ENCODE results near the gene UVSSA. TPM values are rescaled to one million over a fixed set of nuclear protein-coding genes. Genes with fewer than 3 reads are reported as not detected.

UVSSA gene
- total and polyA plus RNA-seq, 2 experiments from 2014 or later = 2.9 to 4.1 TPM

GRCh38 chr4:1381944-1382541 lies 35.0 kb downstream of the UVSSA start:
- DNase-seq = no peak
- H2AFZ ChIP-seq = no peak overlapping the region
- H3K27me3 ChIP-seq (replicated peaks; ENCODE audit: insufficient read depth) = no peaks in the 10 kb centered on the region
- no peaks in the 10 kb centered on the region for H3K9me3 ChIP-seq (ENCODE audit: low read depth)
- H3K4me3 ChIP-seq = no peak overlapping the region
- no peaks in the 10 kb centered on the region for H4K20me1 ChIP-seq (ENCODE audit: insufficient read depth)
- H3K36me3 ChIP-seq (ENCODE audit: low read depth) = no peaks in the 10 kb centered on the region
- no peak overlapping the region for H3K9ac ChIP-seq
- no peak overlapping the region for H3K4me2 ChIP-seq (ENCODE audit: unreplicated experiment)
- no peaks in the 10 kb centered on the region for H3K4me1 ChIP-seq (ENCODE audit: insufficient read depth)
- no peaks in the 10 kb centered on the region for H3K79me2 ChIP-seq (ENCODE audit: insufficient read depth)
- TF ChIP-seq EZH2phosphoT487 (IDR thresholded peaks at IDR 0.05; ENCODE audit: insufficient read depth, low read depth) = no peak
- in situ Hi-C loops (cut with MboI) = no loop called here
- 96% methylated on average over 24 of the region's 24 CpGs for WGBS, 2 experiments (ENCODE audit: low coverage in 1 of 2, low lambda C conversion rate in 2 of 2, missing lambda C conversion rate in 2 of 2)
- H3F3A ChIP-seq (ENCODE audit: insufficient read depth) = no peaks in the 10 kb centered on the region
- H3K27ac ChIP-seq = no peak overlapping the region
- no peaks in the 10 kb centered on the region for H3K9me2 ChIP-seq (ENCODE audit: insufficient read depth)

- Histone ChIP-seq H3K4me3 (no peak overlapping the region), H4K20me1 (ENCODE audit: insufficient read depth) (no peaks in the 10 kb centered on the region), H2AFZ (no peak overlapping the region), H3K9me3 (ENCODE audit: low read depth) (no peaks in the 10 kb centered on the region), H3K9me2 (ENCODE audit: insufficient read depth) (no peaks in the 10 kb centered on the region), H3K27ac (no peak overlapping the region), H3K4me2 (ENCODE audit: unreplicated experiment) (no peak overlapping the region), H3K79me2 (ENCODE audit: insufficient read depth) (no peaks in the 10 kb centered on the region), H3K36me3 (ENCODE audit: low read depth) (no peaks in the 10 kb centered on the region), H3K9ac (no peak overlapping the region), H3F3A (ENCODE audit: insufficient read depth) (no peaks in the 10 kb centered on the region), H3K4me1 (ENCODE audit: insufficient read depth) (no peaks in the 10 kb centered on the region), H3K27me3 (replicated peaks; ENCODE audit: insufficient read depth) (no peaks in the 10 kb centered on the region)
- in situ Hi-C loops (cut with MboI) = no loop called here
- DNase-seq = no peak
- 86 to 90% methylated on average over 27 of the region's 27 CpGs for WGBS, 2 experiments (ENCODE audit: low coverage in 1 of 2, low lambda C conversion rate in 2 of 2, missing lambda C conversion rate in 2 of 2)
- TF ChIP-seq EZH2 (IDR thresholded peaks at IDR 0.05; ENCODE audit: insufficient read depth, poor library complexity, severe bottlenecking) (no peak), EZH2phosphoT487 (IDR thresholded peaks at IDR 0.05; ENCODE audit: insufficient read depth, low read depth) (no peak)
Measured at GRCh38 chr4:1382776-1383727, 36.0 kb downstream of the UVSSA start.

- Histone ChIP-seq H3K4me1 (ENCODE audit: insufficient read depth) (no peaks in the 10 kb centered on the region), H3F3A (ENCODE audit: insufficient read depth) (no peaks in the 10 kb centered on the region), H3K9me2 (ENCODE audit: insufficient read depth) (no peaks in the 10 kb centered on the region), H3K27ac (no peak overlapping the region), H3K9ac (no peak overlapping the region), H2AFZ (no peak overlapping the region), H3K27me3 (replicated peaks; ENCODE audit: insufficient read depth) (no peaks in the 10 kb centered on the region), H3K4me3 (no peak overlapping the region), H3K36me3 (ENCODE audit: low read depth) (0 out of 2 replicates have a peak, but pooled peaks cover 7% of the 10 kb centered on the region), H4K20me1 (ENCODE audit: insufficient read depth) (no peaks in the 10 kb centered on the region), H3K4me2 (ENCODE audit: unreplicated experiment) (no peak overlapping the region), H3K9me3 (ENCODE audit: low read depth) (no peaks in the 10 kb centered on the region), H3K79me2 (ENCODE audit: insufficient read depth) (no peaks in the 10 kb centered on the region)
- TF ChIP-seq EZH2phosphoT487 (IDR thresholded peaks at IDR 0.05; ENCODE audit: insufficient read depth, low read depth) (no peak), EZH2 (IDR thresholded peaks at IDR 0.05; ENCODE audit: insufficient read depth, poor library complexity, severe bottlenecking) (no peak)
- DNase-seq = no peak
- 96% methylated on average over 33 to 34 of the region's 34 CpGs for WGBS, 2 experiments (ENCODE audit: low coverage in 1 of 2, low lambda C conversion rate in 2 of 2, missing lambda C conversion rate in 2 of 2)
- in situ Hi-C loops (cut with MboI) = no loop called here
Measured at GRCh38 chr4:1383728-1384591, 37.0 kb downstream of the UVSSA start.

GRCh38 chr4:1384675-1385372 lies 37.8 kb downstream of the UVSSA start:
- 94 to 95% methylated on average over 15 to 16 of the region's 16 CpGs for WGBS, 2 experiments (ENCODE audit: low coverage in 1 of 2, low lambda C conversion rate in 2 of 2, missing lambda C conversion rate in 2 of 2)
- Histone ChIP-seq H3K79me2 (ENCODE audit: insufficient read depth) (no peaks in the 10 kb centered on the region), H3K36me3 (ENCODE audit: low read depth) (0 out of 2 replicates have a peak, but pooled peaks cover 8% of the 10 kb centered on the region), H4K20me1 (ENCODE audit: insufficient read depth) (no peaks in the 10 kb centered on the region), H3K9me2 (ENCODE audit: insufficient read depth) (no peaks in the 10 kb centered on the region), H2AFZ (no peak overlapping the region), H3K4me2 (ENCODE audit: unreplicated experiment) (no peak overlapping the region), H3K9me3 (ENCODE audit: low read depth) (no peaks in the 10 kb centered on the region), H3K9ac (no peak overlapping the region), H3K27me3 (replicated peaks; ENCODE audit: insufficient read depth) (no peaks in the 10 kb centered on the region), H3K4me3 (no peak overlapping the region), H3F3A (ENCODE audit: insufficient read depth) (no peaks in the 10 kb centered on the region), H3K4me1 (ENCODE audit: insufficient read depth) (no peaks in the 10 kb centered on the region), H3K27ac (no peak overlapping the region)
- in situ Hi-C loops (cut with MboI) = no loop called here
- TF ChIP-seq EZH2phosphoT487 (IDR thresholded peaks at IDR 0.05; ENCODE audit: insufficient read depth, low read depth) (no peak), EZH2 (IDR thresholded peaks at IDR 0.05; ENCODE audit: insufficient read depth, poor library complexity, severe bottlenecking) (no peak)
- DNase-seq = no peak
